Hindlimb muscle (tissue), 1 donor: ENCODE measurements around the gene SPON1. TPM values are rescaled to one million over a fixed set of nuclear protein-coding genes. Genes with fewer than 3 reads are reported as not detected.
"Not testable (repeated sequence)": the region's sequence is repeated elsewhere in the genome, so short reads cannot be mapped to it uniquely, and the experiment has no call there.

ENCODE experiments used
- DNase-seq: peaks from one replicate; pipeline ENCODE4 v3.0.0-alpha.2; 2013
- polyA plus RNA-seq: library from polyadenylated mRNA; unstranded; fragments of 120-200 nt; gene quantifications from one replicate; pipeline ENCODE4 v1.2.1, GENCODE V29; 2013; ENCODE audit not compliant: insufficient read length

The SPON1 gene
- polyA plus RNA-seq, 1 donor: 29.3 TPM

DNA sequence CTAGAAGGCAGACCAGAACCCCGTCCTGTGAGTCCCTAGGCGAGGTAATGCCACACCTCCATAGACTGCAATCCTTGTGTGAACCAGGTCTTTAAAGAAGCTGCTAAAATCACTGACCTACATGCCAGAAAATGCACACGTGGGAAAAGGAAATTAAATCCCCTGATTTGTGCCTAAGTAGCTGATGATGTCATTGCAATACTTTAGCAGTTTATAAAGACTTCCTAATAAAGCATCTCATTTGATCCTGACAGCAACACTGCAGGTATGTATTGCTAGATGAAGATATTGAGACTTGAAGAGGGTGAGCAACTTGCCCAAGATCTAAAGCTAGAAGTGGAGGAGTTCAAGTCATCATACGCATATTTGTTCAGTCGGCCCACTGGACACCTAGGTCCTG is 289.2 kb downstream of the SPON1 start:
- DNase-seq: no peak

DNA sequence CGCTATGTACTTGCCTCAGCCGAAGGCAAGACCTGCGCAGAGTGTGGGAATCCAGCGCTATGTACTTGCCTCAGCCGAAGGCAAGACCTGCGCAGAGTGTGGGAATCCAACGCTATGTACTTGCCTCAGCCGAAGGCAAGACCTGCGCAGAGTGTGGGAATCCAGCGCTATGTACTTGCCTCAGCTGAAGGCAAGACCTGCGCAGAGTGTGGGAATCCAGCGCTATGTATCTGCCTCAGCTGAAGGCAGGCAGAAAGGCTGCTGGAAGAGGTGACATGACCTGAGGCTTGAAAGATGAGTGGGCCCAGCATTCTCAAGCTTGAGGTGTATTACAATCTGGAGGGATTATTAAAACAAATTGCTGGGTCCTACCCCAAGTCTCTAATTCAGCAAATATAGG is 290.0 kb downstream of the SPON1 start:
- DNase-seq: not testable (repeated sequence)

DNA sequence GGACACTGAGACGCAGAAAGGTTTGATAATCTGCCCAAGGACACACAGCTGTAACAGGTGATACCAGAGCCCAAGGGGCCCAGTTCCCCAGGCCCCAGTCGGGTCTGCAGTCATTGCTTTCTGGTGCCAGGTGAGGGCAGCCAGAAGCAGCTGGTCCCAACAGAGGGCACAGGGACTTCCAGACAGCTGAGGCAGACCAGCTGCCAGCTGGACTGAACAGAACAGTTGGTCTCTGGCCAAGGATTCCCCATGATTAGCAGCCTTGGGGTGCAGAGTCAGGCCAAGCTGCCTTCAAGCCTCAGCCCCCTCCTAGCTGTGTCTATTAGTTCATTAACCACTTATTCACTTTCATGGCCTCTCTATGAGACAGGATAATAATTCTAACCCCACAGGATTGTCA is 290.9 kb downstream of the SPON1 start:
- peak; percentile 54 for DNase-seq

DNA sequence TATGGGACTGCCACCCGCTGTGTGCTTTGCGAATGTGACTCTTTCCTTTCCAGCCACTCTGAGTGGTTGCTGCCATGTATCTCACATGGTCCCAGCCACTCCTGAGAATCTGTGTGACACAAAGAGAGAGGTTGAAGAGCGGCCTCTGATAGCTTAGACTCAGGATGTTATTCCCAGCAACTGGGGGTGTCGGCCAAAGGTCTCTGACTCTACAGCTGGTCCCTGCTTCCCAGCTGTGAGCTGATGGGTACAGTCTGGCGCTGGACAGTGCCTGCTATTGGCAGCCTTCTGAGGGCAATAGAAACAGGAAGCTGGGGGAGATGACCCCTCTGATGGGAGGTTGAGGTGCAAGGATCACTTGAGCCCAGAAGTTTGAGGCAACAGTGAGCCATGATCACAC is 291.3 kb downstream of the SPON1 start:
- no peak for DNase-seq

DNA sequence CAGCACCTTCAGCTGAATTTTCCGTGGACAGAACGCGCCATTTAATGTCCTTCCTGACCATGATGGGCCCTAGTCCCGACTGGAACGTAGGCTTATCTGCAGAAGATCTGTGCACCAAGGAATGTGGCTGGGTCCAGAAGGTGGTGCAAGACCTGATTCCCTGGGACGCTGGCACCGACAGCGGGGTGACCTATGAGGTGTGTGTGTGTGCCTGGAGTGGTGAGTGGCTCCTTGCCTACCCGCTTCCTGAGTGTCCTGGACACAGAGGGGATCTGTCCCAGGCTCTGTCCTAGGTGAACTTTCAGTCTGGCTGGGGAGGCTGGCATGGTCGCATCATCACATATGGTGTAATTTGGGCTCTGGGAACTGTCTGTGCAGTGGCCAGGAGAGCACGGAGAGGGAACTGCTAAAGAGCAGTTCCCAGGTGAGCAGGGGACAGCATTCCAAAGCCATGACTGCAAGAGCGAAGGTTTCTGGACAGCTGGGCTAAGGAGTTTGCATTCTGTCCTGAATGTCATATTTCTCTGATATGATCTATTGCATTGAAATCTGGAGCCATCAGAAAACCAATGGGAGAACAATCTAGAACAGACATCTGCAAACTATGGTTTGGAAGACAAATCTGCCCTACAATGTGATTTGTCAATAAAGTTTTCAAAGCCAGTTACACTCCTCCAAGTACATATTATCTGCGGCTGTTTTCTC is 292.2 kb downstream of the SPON1 start:
- DNase-seq: no peak

DNA sequence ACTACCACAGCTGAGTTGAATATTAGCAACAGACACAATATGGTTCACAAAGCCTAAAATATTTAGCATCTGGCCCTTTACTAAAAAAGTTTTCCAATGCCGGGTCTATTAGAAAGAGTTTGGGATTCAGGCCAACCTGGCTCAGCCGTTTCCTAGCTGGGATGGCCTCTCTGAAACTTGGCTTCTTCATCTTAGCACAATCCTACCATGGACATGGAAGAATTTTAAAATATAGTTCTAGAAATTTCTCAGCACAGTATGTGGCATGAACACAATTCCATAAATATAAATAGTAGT is 292.7 kb downstream of the SPON1 start:
- DNase-seq: peak; percentile 77

DNA sequence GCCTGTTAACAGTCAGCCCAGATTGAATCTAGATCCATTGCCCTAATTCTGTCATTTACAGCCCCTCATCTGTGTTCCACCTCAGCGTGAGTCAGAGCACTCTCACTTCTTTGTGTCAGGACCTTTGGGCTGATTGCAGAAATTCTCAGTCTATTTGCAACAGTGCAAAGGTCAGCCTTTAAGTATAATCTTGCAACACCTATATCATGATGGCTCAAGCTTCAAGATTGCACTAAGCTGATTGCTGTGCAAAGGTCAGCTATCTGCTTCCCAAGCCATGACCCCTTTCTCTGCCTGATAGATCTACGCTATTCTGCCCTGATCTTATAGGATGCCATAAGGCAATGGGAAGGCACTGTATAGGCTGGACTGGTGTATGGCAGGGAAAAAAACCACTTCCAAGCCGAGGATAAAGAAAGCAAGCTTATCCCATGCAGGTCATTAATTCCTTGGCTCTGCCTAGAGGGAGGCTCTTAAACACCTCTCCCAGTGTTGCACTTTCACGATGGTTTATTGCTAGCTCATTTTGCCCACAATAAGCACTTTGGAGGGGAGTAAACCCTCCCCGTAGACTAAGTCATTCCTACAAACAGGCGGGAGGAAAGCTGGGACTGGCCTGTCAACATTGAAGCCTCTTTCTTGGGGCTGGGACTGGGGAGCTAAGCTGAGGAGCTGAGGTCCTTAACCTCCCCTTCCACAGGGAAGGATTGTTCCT is 295.9 kb downstream of the SPON1 start:
- no peak for DNase-seq

DNA sequence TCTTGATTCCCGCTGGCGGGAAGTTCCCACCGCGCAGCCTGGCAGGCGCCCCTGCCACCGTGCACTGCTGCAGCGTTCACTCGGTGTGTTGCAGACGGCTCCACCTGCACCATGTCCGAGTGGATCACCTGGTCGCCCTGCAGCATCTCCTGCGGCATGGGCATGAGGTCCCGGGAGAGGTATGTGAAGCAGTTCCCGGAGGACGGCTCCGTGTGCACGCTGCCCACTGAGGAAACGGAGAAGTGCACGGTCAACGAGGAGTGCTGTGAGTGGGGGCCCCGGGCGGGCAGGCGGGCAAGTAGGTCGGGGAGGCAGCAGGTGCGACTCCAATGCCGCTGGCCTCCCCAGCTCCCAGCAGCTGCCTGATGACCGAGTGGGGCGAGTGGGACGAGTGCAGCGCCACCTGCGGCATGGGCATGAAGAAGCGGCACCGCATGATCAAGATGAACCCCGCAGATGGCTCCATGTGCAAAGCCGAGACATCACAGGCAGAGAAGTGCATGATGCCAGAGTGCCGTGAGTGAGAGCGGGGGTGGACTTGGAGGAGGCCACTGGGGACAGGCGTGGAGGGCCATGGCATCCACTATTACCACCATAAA is 296.8 kb downstream of the SPON1 start:
- DNase-seq: no peak

DNA sequence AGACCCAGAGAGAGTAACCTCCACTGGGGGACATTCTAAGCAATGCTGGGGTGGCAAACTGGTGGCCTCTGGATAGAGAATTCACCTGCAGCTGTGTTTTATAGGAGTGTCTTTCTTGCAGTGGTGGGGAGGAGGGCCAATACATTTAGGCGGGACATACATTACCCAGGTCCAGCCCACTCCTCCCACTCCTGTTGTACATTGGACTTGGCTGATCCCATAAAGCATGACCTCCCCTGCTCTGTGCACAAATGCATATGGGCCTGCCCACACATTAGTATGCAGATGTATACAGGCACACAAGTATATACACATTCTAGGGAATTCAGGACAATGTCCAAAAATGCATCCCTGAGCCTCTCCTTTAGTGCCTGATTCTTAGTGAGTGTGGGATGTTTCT is 297.4 kb downstream of the SPON1 start:
- no peak for DNase-seq

DNA sequence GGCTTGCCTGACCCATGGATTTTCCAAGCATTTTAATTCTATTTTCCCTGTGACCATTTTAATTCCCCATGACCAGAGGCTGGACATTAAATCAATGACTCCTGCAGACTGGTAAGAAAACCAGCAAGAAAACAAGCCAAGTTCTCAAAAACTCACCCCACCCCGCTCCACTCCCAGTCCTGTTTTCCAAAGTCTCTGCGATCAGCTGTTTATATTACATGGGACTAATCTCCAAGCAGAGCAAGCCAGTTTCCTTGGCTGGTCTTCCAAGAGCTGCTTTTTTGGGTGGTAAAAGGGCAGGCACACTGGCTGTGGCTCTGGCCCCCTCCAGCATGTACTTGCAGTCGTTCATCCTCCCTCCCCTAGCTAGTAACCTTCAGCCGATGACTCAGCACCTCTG is 298.5 kb downstream of the SPON1 start:
- no peak for DNase-seq

DNA sequence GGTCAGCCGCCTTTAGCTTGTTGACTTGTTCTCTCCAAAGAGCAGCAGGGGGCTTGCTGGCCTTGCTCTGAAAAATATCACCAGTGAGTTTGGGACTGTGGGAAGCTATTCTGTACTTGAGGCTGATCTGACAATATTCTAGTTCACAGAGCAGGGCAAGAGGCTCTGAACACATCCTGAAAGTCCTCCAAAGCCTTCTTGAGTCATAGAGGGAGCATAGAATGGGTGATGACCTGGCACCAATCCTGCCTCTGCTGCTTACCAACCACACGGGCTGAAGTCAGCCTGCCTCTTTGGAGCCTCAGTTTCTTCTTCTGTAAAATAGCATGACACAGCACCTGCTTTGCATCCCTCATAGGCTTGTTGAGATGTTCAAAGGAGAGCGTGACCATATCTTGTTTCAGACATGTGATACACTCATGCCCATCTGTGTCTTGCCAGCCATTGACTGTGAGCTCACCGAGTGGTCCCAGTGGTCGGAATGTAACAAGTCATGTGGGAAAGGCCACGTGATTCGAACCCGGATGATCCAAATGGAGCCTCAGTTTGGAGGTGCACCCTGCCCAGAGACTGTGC is 299.8 kb downstream of the SPON1 start:
- no peak for DNase-seq

DNA sequence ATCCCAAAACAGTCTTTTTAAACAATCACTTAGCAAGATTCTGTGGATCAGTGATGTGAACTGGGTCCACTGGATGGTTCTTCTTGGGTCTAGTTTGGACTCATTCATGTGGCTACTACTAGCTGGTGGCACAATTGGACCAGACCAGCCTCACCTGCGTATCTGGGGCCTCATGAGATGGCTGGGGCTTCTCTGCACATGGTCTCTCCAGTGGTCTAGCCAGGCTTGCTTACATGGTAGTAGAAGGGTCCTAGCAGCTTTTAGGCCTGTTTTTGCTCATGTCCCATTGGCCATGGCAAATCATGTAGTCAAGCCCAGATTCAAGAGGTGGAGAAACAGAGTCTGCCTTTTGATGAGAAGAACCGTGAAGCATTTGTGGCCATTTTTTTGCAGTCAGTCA is 302.4 kb downstream of the SPON1 start:
- DNase-seq: no peak

DNA sequence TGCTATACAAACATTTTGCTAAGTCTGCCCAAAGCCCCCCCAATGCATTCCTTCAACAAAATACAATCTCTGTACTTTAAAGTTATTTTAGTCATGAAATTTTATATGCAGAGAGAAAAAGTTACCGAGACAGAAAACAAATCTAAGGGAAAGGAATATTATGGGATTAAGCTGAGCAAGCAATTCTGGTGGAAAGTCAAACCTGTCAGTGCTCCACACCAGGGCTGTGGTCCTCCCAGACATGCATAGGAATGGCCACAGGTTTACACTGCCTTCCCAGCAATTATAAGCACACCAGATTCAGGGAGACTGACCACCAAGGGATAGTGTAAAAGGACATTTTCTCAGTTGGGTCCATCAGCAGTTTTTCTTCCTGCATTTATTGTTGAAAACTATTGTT is 304.1 kb downstream of the SPON1 start:
- no peak for DNase-seq

DNA sequence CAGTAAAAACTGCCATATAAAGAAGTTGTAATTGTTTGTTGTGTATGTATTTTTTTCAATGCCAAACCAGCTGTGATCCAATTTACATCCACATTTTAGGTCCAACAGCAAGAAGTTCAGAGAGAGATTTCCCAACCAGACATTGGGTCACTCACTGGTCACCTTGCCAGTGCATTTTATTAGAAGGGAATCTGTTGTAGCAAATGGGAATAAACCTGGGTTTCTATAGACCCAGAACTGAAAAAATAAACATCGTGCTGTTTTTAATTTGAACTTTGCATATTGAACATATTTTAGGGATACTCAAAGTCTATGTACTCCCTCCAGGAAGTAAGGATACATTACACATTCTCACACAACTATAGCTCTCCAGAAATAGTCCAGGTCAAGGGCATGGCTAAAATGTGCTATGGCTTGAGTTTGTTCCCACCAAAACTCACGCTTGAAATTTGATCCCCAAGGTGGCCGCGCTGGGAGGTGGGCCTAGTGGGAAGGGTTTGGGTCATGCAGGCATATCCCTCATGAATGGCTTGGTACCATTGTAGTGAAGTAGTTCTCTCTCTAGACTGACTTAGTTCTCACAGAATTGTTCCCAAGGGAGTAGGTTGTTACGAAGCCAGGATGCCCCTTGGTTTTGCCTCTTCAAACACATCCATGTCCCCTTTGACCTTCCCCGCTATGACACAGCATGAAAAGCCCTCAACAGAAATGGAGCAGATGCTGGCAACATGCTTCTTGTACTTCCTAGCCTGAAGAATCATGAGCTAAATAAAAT is 305.5 kb downstream of the SPON1 start:
- no peak for DNase-seq

DNA sequence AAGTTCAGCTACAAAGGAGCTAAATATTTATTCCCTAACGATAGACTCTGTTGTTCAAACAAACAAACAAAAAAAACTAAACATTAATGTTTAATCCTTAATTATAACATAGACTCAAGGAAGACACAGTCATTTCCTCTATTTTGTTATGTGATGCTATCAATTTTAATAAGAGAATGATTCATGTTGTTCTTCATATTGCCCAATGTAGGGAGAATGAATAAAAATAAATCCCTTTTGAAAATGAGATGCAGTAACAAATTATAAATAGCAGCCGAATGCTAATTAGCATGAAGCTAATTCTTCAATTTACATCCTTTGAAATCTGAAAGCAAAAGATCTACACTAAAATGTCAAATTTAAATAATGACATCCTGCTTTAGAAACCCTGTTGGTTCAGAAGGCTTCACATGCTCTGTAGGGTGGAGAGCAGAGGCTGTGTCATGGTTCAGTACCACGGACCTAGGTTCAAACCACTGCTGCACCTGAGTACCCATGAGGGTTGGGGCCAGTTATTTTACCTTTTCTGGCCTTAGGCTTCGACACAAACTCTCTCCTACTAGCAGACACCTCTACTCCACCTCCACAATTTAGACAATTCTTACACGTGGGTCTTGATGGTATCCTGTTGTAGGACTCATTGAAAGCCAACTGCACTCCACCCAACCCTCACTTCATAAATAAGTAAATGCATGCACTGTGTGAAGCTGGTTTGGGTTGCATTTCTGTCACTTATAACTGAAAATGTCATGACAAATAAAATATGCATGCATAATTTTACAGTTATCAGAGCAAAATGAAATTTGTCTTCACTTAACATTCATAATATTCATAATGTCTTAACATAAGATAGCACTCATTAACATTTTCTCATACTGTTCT is 307.4 kb downstream of the SPON1 start:
- no peak for DNase-seq

DNA sequence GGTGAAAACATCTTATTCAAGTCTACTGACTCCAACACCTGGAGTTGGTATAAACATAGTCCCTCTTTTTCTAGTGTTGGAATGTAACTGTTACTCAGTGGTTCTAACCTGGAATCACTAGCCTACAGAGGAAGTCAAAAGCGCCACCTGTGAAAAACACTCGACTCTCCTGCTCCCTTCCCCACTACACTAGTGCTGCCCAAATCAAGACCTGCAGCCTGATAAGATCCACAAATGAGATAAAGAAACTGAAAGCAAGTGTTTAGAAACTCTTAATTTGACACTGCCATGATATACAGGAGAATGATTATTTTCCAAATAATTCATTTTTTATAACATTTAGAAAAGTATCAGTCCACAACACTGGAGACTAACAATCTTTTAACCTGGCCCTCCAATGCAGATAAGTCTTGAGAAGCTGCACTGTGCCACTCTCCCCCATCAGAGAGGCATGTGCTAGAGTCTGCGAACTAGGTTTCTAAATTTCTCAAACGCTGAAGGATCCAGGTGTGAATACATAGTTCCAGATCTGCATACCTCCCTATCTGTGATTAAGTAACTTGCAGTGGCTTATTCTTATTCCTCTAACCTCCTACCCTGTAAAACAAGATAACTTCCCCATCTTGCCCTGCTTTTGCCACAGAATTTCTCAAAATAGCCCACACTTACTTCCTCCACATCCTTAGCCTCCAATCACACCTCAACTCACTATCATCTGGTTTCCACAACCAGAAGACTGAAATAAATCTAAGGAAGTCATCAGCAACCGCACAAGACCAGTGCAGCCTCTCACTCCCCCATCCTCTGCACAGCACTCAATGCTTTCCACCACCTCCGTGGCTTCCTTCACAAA is 308.4 kb downstream of the SPON1 start:
- DNase-seq: no peak

DNA sequence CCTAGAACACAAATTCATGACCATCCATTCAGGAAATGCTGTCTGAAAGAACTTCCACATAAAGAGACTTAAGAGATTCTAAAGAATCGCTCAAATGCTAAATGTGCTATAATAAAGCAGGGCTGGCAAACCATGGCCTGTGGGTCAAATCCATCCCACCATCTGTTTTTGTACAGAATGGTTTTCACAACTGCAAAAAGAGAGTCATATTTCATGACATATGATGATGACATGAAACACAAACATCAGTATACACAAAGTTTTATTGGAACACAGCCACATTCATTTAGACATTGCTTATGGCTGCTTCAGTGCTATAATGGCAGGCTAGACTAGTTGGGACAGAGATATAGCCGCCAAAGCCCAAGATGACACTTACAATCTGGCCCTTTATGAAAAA is 311.4 kb downstream of the SPON1 start:
- no peak for DNase-seq

DNA sequence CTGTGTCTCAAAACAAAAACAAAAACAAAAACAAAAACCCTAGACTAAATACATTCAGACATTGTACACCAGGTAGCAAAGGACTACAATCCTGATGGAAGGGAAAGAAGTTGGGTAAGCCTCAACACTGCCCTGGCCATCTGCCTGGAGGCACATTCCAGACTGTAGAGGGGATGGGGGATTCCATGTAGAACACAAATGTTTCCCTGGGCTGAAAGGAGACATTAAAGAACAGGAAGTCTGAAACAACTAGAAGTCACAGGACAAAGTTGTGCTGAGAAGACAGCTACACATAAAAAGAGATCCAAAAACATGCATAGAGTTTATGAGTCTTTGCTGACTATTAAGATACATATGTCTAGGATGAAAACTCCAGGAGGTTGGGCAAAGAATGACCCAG is 312.6 kb downstream of the SPON1 start:
- DNase-seq: no peak

DNA sequence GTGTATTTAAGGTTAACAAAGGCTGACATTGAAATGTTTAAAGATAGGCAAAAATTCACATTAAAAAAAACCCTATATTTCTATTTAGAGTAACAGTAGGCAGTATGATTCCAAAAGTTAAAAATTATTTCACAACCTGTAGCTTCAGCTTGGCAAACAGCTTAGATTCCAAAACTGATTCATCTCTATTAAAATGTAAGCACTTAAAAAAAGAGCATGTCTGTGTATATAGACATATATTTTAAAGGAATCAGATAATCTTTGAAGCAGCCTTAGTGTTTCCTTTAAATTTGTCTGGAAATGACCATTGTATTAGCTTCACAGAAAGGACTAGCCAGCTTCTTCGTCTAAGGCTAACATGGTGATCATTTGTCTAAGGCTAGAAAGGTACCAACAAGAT is 316.3 kb downstream of the SPON1 start:
- DNase-seq: not testable (repeated sequence)

DNA sequence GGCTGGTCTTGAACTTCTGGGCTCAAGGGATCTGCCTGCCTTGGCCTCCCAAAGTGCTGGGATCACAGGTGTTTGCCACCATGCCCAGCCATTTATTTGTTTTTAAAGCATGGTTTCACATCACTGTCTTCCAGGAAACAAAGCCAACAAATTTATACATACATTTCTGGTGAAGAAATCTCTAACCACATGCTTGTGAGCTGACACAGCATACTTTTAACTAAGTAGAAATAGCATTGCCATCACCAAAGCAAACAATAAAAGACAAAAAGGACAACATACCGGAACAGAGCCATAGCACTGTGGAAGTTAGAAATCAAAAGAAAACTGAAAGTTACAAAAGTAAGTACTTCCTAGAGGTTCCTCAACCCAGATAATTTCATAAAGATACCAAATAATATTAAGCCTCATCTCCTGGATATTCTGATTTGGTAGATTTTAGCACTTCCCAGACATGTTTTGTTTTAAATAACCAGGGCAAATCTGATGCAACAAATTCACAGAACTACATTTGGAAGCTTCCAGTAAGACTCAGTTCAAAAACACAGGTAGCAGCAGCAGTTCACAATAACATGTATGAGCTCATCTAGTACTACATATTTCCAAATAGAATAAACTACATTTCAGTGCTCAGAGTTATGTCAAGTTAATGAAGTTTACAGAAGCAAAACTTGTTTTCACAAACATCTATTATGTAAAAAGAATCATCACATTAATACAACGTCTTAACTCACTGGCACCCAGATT is 325.8 kb downstream of the SPON1 start:
- DNase-seq: no peak
